ENCODE results near the gene DGKD.
A peak's percentile ranks its signal among the peaks of the same experiment; 100 is the strongest.

The DGKD gene

GRCh38 chr2:233413559-233414272 is 59.4 kb downstream of the DGKD start:
- DNase-seq: peak; percentile 51

GRCh38 chr2:233414273-233414654 is 60.0 kb downstream of the DGKD start:
- DNase-seq: no peak

GRCh38 chr2:233414777-233415570 is 60.7 kb downstream of the DGKD start:
- no peak for DNase-seq

- DNase-seq: no peak
Observed at GRCh38 chr2:233416199-233416598, 61.9 kb downstream of the DGKD start.

- DNase-seq: no peak
Observed at GRCh38 chr2:233416706-233417105, 62.4 kb downstream of the DGKD start.

GRCh38 chr2:233417282-233417681 is 63.0 kb downstream of the DGKD start:
- DNase-seq: no peak

- no peak for DNase-seq
Observed at GRCh38 chr2:233418052-233418760, 63.9 kb downstream of the DGKD start.

- DNase-seq: peak; percentile 63 to 82
Observed at GRCh38 chr2:233418761-233419546, 64.7 kb downstream of the DGKD start.

GRCh38 chr2:233419602-233420391 is 65.5 kb downstream of the DGKD start:
- peak; percentile 49 to 67 for DNase-seq

- DNase-seq: no peak
Observed at GRCh38 chr2:233421091-233421816, 67.0 kb downstream of the DGKD start.

- DNase-seq: peak; percentile 70 to 72
Observed at GRCh38 chr2:233422050-233422639, 67.9 kb downstream of the DGKD start.

GRCh38 chr2:233422649-233423551 is 68.6 kb downstream of the DGKD start:
- DNase-seq: no peak

- DNase-seq: no peak
Observed at GRCh38 chr2:233423552-233423860, 69.2 kb downstream of the DGKD start.

- DNase-seq: no peak
Observed at GRCh38 chr2:233424154-233424951, 70.1 kb downstream of the DGKD start.

- no peak for DNase-seq
Observed at GRCh38 chr2:233426619-233427342, 72.5 kb downstream of the DGKD start.

- no peak for DNase-seq
Observed at GRCh38 chr2:233428008-233428407, 73.7 kb downstream of the DGKD start.

GRCh38 chr2:233428438-233428837 is 74.1 kb downstream of the DGKD start:
- DNase-seq: no peak

GRCh38 chr2:233429175-233429897 is 75.0 kb downstream of the DGKD start:
- no peak for DNase-seq
